Middle frontal gyrus (tissue), 1 donor: Measurements from ENCODE around the gene TRIM17.

Experiments used
- DNase-seq: peaks from one replicate; pipeline ENCODE4 v3.0.0-alpha.2; 2015; ENCODE audit warnings: low spot score; ENCODE audit errors: extremely low spot score

Gene TRIM17

GRCh38 chr1:228358039-228358763 lies 58.5 kb downstream of the TRIM17 start:
- DNase-seq, result no peak
